NCI-H2196 (cell line): ENCODE results near the gene FUBP3.

Experiments
- DNase-seq: peaks from one replicate; lab custom pipeline; 2025; ENCODE audit not compliant: unreplicated experiment; lab: John Stamatoyannopoulos, UW

FUBP3 gene

GRCh38 chr9:130661451-130662098, 82.2 kb downstream of the FUBP3 start:
- DNase-seq = no peak

- DNase-seq = no peak
These were observed 83.0 kb downstream of the FUBP3 start for GRCh38 chr9:130662099-130662969.

- DNase-seq = no peak
These were observed 83.5 kb downstream of the FUBP3 start for GRCh38 chr9:130662970-130663257.

GRCh38 chr9:130663258-130663976, 84.0 kb downstream of the FUBP3 start:
- DNase-seq = no peak

- no peak for DNase-seq
These were observed 84.5 kb downstream of the FUBP3 start for GRCh38 chr9:130663977-130664250.

GRCh38 chr9:130664251-130665028, 85.1 kb downstream of the FUBP3 start, which contains the start of gene PRDM12:
Gene PRDM12, plus strand, starts transcription at chr9:130664594. Its CDS starts 60 bp downstream, at chr9:130664654.
- DNase-seq = no peak

- no peak for DNase-seq
These were observed 85.7 kb downstream of the FUBP3 start for GRCh38 chr9:130665029-130665430.

- DNase-seq = no peak
These were observed 86.3 kb downstream of the FUBP3 start for GRCh38 chr9:130665431-130666392.

GRCh38 chr9:130666393-130667119, 87.2 kb downstream of the FUBP3 start:
- no peak for DNase-seq

- DNase-seq = no peak
These were observed 87.7 kb downstream of the FUBP3 start for GRCh38 chr9:130667120-130667435.

- no peak for DNase-seq
These were observed 88.8 kb downstream of the FUBP3 start for GRCh38 chr9:130668196-130668595.

GRCh38 chr9:130668659-130669058, 89.3 kb downstream of the FUBP3 start:
- no peak for DNase-seq

- DNase-seq = no peak
These were observed 90.6 kb downstream of the FUBP3 start for GRCh38 chr9:130669965-130670364.

- DNase-seq = no peak
These were observed 91.3 kb downstream of the FUBP3 start for GRCh38 chr9:130670644-130671043.

- DNase-seq = no peak
These were observed 93.1 kb downstream of the FUBP3 start for GRCh38 chr9:130672466-130672865.

GRCh38 chr9:130672933-130673615, 93.7 kb downstream of the FUBP3 start:
- no peak for DNase-seq

- no peak for DNase-seq
These were observed 96.0 kb downstream of the FUBP3 start for GRCh38 chr9:130675396-130675795.

GRCh38 chr9:130677252-130677651, 97.9 kb downstream of the FUBP3 start:
- no peak for DNase-seq
